Measurements from ENCODE around the gene RIMBP2. TPM values are rescaled to one million over a fixed set of nuclear protein-coding genes. Genes with fewer than 3 reads are reported as not detected.

Gene RIMBP2
- total RNA-seq, 1 experiment from 2014 or later, result not detected

DNA sequence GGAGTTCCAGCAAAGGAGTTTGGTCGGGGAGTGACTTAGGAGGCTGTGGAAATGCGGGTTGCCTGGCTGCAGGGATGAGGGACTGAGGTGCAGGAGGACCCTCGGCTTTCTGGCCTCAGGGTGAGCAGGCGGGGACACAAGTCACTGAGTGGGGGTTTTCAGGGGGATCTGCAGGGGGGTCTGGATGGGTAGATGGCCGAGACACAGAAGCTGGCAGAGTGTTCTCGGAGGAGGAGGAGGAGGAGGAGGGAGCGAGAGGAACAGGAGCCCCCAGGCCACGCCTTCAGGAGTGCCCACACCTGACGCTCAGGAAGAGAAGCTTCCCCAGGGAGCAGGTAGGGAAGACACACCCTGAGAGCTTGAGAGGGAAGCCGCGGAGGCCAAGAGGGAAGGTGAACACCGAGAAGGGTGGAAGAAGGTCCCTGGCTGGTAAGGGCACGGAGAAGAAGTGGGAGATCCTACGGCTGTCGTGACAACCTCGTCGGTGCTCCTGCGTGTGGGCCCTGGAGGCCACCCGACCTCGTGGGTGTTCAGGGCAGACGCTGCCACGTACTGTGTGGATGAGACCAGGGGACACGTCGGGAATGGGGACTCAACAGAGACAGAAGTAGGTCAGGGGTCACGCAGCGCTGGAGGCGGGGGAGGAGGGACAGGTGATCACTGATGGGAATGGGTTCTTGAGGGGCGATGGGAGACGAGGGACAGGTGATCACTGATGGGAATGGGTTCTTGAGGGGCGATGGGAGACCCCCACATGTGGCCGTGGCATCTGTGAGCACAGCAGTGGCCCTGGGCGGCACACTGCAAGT is 269.0 kb downstream of the RIMBP2 start:
- Mint-ChIP-seq H3K9me3 (ENCODE audit: unreplicated experiment) (peaks cover 9% of the 10 kb centered on the region), H3K27ac (ENCODE audit: unreplicated experiment) (no peak overlapping the region), H3K36me3 (ENCODE audit: insufficient read depth, unreplicated experiment) (no peaks in the 10 kb centered on the region), H3K27me3 (ENCODE audit: insufficient read depth, unreplicated experiment) (peaks cover 22% of the 10 kb centered on the region), H3K4me1 (ENCODE audit: low read depth, unreplicated experiment) (no peaks in the 10 kb centered on the region), H3K4me3 (ENCODE audit: unreplicated experiment) (no peak overlapping the region)
- Histone ChIP-seq H3K27me3 (replicated peaks; ENCODE audit: control insufficient read depth, insufficient read depth, low read length) (no peaks in the 10 kb centered on the region), H3K9me3 (no peaks in the 10 kb centered on the region), H3K36me3 (ENCODE audit: control insufficient read depth, insufficient read depth, low read length) (no peaks in the 10 kb centered on the region), H3K4me3 (ENCODE audit: low read depth, low read length) (no peak overlapping the region), H3K4me1 (no peaks in the 10 kb centered on the region)
- no TSS peak for BruUV-seq (replicated peaks)
- intact Hi-C loops (cut with micrococcal nuclease; ENCODE audit: unreplicated experiment), result no loop called here
- ChIA-PET POLR2A (no interaction called here), CTCF (interaction anchor here (0.7 kb wide), 1 partner anchor 300 kb away, joined by 4 read pairs; no protein-coding TSS in a partner anchor)
- TF ChIP-seq, protein P1, sequence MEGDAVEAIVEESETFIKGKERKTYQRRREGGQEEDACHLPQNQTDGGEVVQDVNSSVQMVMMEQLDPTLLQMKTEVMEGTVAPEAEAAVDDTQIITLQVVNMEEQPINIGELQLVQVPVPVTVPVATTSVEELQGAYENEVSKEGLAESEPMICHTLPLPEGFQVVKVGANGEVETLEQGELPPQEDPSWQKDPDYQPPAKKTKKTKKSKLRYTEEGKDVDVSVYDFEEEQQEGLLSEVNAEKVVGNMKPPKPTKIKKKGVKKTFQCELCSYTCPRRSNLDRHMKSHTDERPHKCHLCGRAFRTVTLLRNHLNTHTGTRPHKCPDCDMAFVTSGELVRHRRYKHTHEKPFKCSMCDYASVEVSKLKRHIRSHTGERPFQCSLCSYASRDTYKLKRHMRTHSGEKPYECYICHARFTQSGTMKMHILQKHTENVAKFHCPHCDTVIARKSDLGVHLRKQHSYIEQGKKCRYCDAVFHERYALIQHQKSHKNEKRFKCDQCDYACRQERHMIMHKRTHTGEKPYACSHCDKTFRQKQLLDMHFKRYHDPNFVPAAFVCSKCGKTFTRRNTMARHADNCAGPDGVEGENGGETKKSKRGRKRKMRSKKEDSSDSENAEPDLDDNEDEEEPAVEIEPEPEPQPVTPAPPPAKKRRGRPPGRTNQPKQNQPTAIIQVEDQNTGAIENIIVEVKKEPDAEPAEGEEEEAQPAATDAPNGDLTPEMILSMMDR (IDR thresholded peaks at IDR 0.05; ENCODE audit: insufficient read depth in 1 of 2, low read depth in 1 of 2, low read length in 1 of 2, severe bottlenecking in 1 of 2, unreplicated experiment in 1 of 2), result no peak
- no peak for DNase-seq

DNA sequence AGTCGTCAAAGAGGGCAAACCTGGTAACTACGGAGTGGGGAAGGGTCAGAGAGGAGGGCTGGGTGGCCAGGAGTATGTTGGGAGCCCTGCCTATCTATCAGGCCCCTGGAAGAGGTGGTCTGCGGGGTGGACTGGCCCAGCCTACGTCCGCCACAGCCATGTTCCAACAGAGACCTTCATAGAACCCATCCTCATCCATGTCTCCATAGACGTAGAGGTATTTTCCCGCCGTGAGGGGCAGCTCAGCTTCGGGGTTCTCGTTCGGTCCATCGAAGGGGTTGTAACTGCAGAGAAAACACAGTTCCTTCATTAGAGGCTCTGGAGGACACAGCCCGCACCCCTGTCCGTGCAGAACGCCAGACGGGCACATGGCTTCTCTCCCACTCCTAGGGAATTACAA is 271.1 kb downstream of the RIMBP2 start:
- ChIA-PET CTCF (no interaction called here), POLR2A (no interaction called here)
- TF ChIP-seq, protein P1 (IDR thresholded peaks at IDR 0.05; ENCODE audit: insufficient read depth in 1 of 2, low read depth in 1 of 2, low read length in 1 of 2, severe bottlenecking in 1 of 2, unreplicated experiment in 1 of 2), result no peak
- no TSS peak for BruUV-seq (replicated peaks)
- no peaks in the 10 kb centered on the region for H3K4me1 ChIP-seq
- Mint-ChIP-seq H3K27ac (ENCODE audit: unreplicated experiment) (no peak overlapping the region), H3K4me1 (ENCODE audit: low read depth, unreplicated experiment) (no peaks in the 10 kb centered on the region), H3K9me3 (ENCODE audit: unreplicated experiment) (peaks cover 11% of the 10 kb centered on the region), H3K36me3 (ENCODE audit: insufficient read depth, unreplicated experiment) (no peaks in the 10 kb centered on the region), H3K4me3 (ENCODE audit: unreplicated experiment) (no peak overlapping the region), H3K27me3 (ENCODE audit: insufficient read depth, unreplicated experiment) (peaks cover 22% of the 10 kb centered on the region)
- intact Hi-C loops (cut with micrococcal nuclease; ENCODE audit: unreplicated experiment), result no loop called here
- H3K36me3 ChIP-seq (ENCODE audit: control insufficient read depth, insufficient read depth, low read length), result no peaks in the 10 kb centered on the region
- H3K27me3 ChIP-seq (replicated peaks; ENCODE audit: control insufficient read depth, insufficient read depth, low read length), result no peaks in the 10 kb centered on the region
- no peak overlapping the region for H3K4me3 ChIP-seq (ENCODE audit: low read depth, low read length)
- no peaks in the 10 kb centered on the region for H3K9me3 ChIP-seq
- DNase-seq, result no peak

DNA sequence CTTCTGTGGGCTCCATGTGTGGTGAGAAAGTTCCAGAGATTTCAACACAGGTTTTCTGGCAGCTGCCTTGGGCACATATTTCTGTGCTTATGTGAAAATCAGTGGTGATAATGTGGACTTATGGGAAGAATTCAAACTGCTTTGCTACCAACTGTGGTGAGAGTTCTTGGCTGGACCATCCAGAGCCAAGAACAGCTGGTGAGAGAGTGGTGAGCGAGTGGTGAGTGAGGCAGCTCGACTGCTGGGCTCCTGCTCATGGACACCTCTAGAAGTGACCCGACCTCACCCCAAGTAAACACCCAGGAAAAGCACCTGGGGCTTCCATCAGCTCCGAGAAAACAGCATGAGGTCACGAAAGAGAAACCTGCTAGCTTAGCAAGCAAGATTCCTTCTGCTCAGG is 272.0 kb downstream of the RIMBP2 start:
- no peak overlapping the region for H3K4me3 ChIP-seq (ENCODE audit: low read depth, low read length)
- H3K4me1 ChIP-seq, result no peaks in the 10 kb centered on the region
- Mint-ChIP-seq H3K9me3 (ENCODE audit: unreplicated experiment) (peaks cover 20% of the 10 kb centered on the region), H3K4me3 (ENCODE audit: unreplicated experiment) (no peak overlapping the region), H3K27me3 (ENCODE audit: insufficient read depth, unreplicated experiment) (peaks cover 19% of the 10 kb centered on the region), H3K36me3 (ENCODE audit: insufficient read depth, unreplicated experiment) (no peaks in the 10 kb centered on the region), H3K27ac (ENCODE audit: unreplicated experiment) (no peak overlapping the region), H3K4me1 (ENCODE audit: low read depth, unreplicated experiment) (no peaks in the 10 kb centered on the region)
- H3K9me3 ChIP-seq, result no peaks in the 10 kb centered on the region
- H3K36me3 ChIP-seq (ENCODE audit: control insufficient read depth, insufficient read depth, low read length), result no peaks in the 10 kb centered on the region
- H3K27me3 ChIP-seq (replicated peaks; ENCODE audit: control insufficient read depth, insufficient read depth, low read length), result no peaks in the 10 kb centered on the region
- CTCF ChIA-PET, result no interaction called here
- TF ChIP-seq, protein P1 (IDR thresholded peaks at IDR 0.05; ENCODE audit: insufficient read depth in 1 of 2, low read depth in 1 of 2, low read length in 1 of 2, severe bottlenecking in 1 of 2, unreplicated experiment in 1 of 2), result no peak
- intact Hi-C loops (cut with micrococcal nuclease; ENCODE audit: unreplicated experiment), result no loop called here
- BruUV-seq (replicated peaks), result no TSS peak
- no peak for DNase-seq
- POLR2A ChIA-PET, result no interaction called here

Data from Caco-2 (cell line).